GM23338 (cell line): ENCODE results near the gene DLG2. TPM values are rescaled to one million over a fixed set of nuclear protein-coding genes. Genes with fewer than 3 reads are reported as not detected.

ENCODE experiments used
- ATAC-seq: fragments of 200-7000 bp; cut with Tn5 transposase; 3 replicates; pipeline ENCODE4 v1.9.1; 2020
- DNase-seq: peaks from one replicate; pipeline ENCODE4 v3.0.0-alpha.2; 2015; ENCODE audit warnings: low spot score
- H2AFZ ChIP-seq: fragments of 200-600 bp; sonication (generic); 2 replicates; pipeline ENCODE4 v1.8.0; 2016; ENCODE audit warnings: antibody characterized with exemption, mild to moderate bottlenecking, moderate library complexity
- H3F3A ChIP-seq: fragments of 200-600 bp; sonication (generic); replicated peaks from 2 replicates; pipeline ENCODE4 v1.8.0; 2017; ENCODE audit warnings: antibody characterized with exemption, mixed run types, low read depth
- H3K27ac ChIP-seq: fragments of 200-600 bp; sonication (generic); 2 replicates; pipeline ENCODE4 v1.6.1; 2016; ENCODE audit warnings: low read depth
- H3K27me3 ChIP-seq: fragments of 200-600 bp; sonication (generic); 2 replicates; pipeline ENCODE4 v1.8.0; 2016; ENCODE audit warnings: mild to moderate bottlenecking, mixed run types, moderate library complexity; ENCODE audit not compliant: insufficient read depth
- H3K36me3 ChIP-seq: fragments of 200-600 bp; sonication (generic); 2 replicates; pipeline ENCODE4 v1.8.0; 2016; ENCODE audit warnings: mild to moderate bottlenecking; ENCODE audit not compliant: insufficient read depth
- H3K4me1 ChIP-seq: fragments of 200-600 bp; sonication (generic); 2 replicates; pipeline ENCODE4 v1.8.0; 2016; ENCODE audit warnings: mild to moderate bottlenecking, moderate library complexity; ENCODE audit not compliant: insufficient read depth
- H3K4me2 ChIP-seq: fragments of 200-600 bp; sonication (generic); 2 replicates; pipeline ENCODE4 v1.7.1; 2017; ENCODE audit warnings: mixed run types
- H3K4me3 ChIP-seq: fragments of 200-600 bp; sonication (generic); 2 replicates; pipeline ENCODE4 v1.6.1; 2016; ENCODE audit warnings: mixed run types
- H3K79me2 ChIP-seq: fragments of 200-600 bp; sonication (generic); replicated peaks from 2 replicates; pipeline ENCODE4 v1.8.0; 2017; ENCODE audit warnings: mild to moderate bottlenecking; ENCODE audit not compliant: insufficient read depth
- H3K9me2 ChIP-seq: fragments of 200-600 bp; sonication (generic); 2 replicates; pipeline ENCODE4 v1.8.0; 2017; ENCODE audit not compliant: insufficient read depth
- H4K20me1 ChIP-seq: fragments of 200-600 bp; sonication (generic); replicated peaks from 2 replicates; pipeline ENCODE4 v1.8.0; 2017; ENCODE audit warnings: mild to moderate bottlenecking; ENCODE audit not compliant: insufficient read depth
- H3K27ac Mint-ChIP-seq: 2 replicates; pipeline ENCODE4 v1.8.0; 2020; ENCODE audit warnings: inconsistent platforms, mild to moderate bottlenecking, moderate library complexity, mixed read lengths
- H3K27me3 Mint-ChIP-seq: 3 replicates; pipeline ENCODE4 v1.8.0; 2022; ENCODE audit warnings: low read depth, mild to moderate bottlenecking, moderate library complexity, mixed read lengths, inconsistent platforms; ENCODE audit not compliant: insufficient read depth, poor library complexity
- H3K36me3 Mint-ChIP-seq: 3 replicates; pipeline ENCODE4 v1.8.0; 2021; ENCODE audit warnings: low read depth, mild to moderate bottlenecking, inconsistent platforms, moderate library complexity, mixed read lengths
- H3K4me1 Mint-ChIP-seq: 3 replicates; pipeline ENCODE4 v1.8.0; 2020; ENCODE audit warnings: mild to moderate bottlenecking, inconsistent platforms, mixed read lengths
- H3K4me3 Mint-ChIP-seq: 3 replicates; pipeline ENCODE4 v1.8.0; 2021; ENCODE audit warnings: moderate library complexity, mild to moderate bottlenecking, inconsistent platforms, mixed read lengths
- H3K9me3 Mint-ChIP-seq: 3 replicates; pipeline ENCODE4 v1.8.0; 2020; ENCODE audit warnings: moderate library complexity, mild to moderate bottlenecking, inconsistent platforms, mixed read lengths
- CTCF ChIP-seq, 2 experiments: fragments of 200-600 bp in 1 of 2; sonication (generic) in 1 of 2; conservative IDR thresholded peaks; 2 replicates each; pipeline versions ENCODE4 v1.5.1 to v1.6.1; 2016 to 2017; ENCODE audit warnings: antibody characterized with exemption in 2 of 2, low read depth in 2 of 2, mild to moderate bottlenecking in 2 of 2, moderate library complexity in 1 of 2
- ETS1 ChIP-seq: IDR thresholded peaks from 2 replicates; pipeline ENCODE4 v1.6.1; 2016; ENCODE audit warnings: antibody characterized with exemption
- EZH2 ChIP-seq: fragments of 200-600 bp; sonication (generic); IDR thresholded peaks from one replicate; pipeline ENCODE4 v1.8.0; 2017; ENCODE audit warnings: antibody characterized with exemption, mild to moderate bottlenecking, low read depth; ENCODE audit not compliant: unreplicated experiment
- NANOG ChIP-seq: IDR thresholded peaks from 2 replicates; pipeline ENCODE4 v1.6.1; 2016; ENCODE audit warnings: antibody characterized with exemption, borderline replicate concordance
- POLR2AphosphoS5 ChIP-seq: IDR thresholded peaks from 2 replicates; pipeline ENCODE4 v1.6.1; 2016; ENCODE audit warnings: antibody characterized with exemption, low read depth
- REST ChIP-seq: IDR thresholded peaks from one replicate; pipeline ENCODE4 v1.6.1; 2018; ENCODE audit warnings: antibody characterized with exemption; ENCODE audit not compliant: unreplicated experiment
- ZNF462 ChIP-seq: fragments of 250-450 bp; sonication (Bioruptor Pico); IDR thresholded peaks from 2 replicates; pipeline ENCODE4 v1.5.0; 2020; ENCODE audit warnings: mild to moderate bottlenecking, moderate library complexity
- polyA plus RNA-seq: library from polyadenylated mRNA; unstranded; fragments of >200 nt; fragmentation: Nextera tagmentation; extraction: Ambion mirVana; gene quantifications from 2 replicates; pipeline ENCODE4 v1.2.1, GENCODE V29; 2016
- total RNA-seq: library from RNA; depleted of rRNA; stranded (reverse); fragments of >200 nt; shearing (Covaris generic); gene quantifications from 2 replicates; pipeline ENCODE4 v1.2.3, GENCODE V29; 2014

DLG2 gene
- total and polyA plus RNA-seq, 2 experiments from 2014 or later = 19.8 to 21.5 TPM

- no peak for TF ChIP-seq ZNF462 (CRISPR knock-in tag)
- no peak for TF ChIP-seq POLR2AphosphoS5
- TF ChIP-seq NANOG = no peak
Measured at GRCh38 chr11:84865257-84865656, 761.9 kb downstream of the DLG2 start (continued).

GRCh38 chr11:84857746-84858145 is 769.4 kb downstream of the DLG2 start:
- Histone ChIP-seq H3K4me3 (no peak overlapping the region), H3K79me2 (no peaks in the 10 kb centered on the region), H4K20me1 (no peaks in the 10 kb centered on the region), H3F3A (no peaks in the 10 kb centered on the region), H3K4me2 (no peak overlapping the region), H3K9me2 (peaks cover 6% of the 10 kb centered on the region; the same call in 1 of the 2 replicates), H3K4me1 (no peaks in the 10 kb centered on the region; the same call in 1 of the 2 replicates), H3K36me3 (no peaks in the 10 kb centered on the region), H2AFZ (no peak overlapping the region; the same call in 1 of the 2 replicates), H3K27me3 (no peaks in the 10 kb centered on the region), H3K27ac (no peak overlapping the region)
- ATAC-seq (no peak), DNase-seq (no peak)
- no peaks in the 10 kb centered on the region for H3K36me3 Mint-ChIP-seq
- H3K27ac Mint-ChIP-seq = no peak overlapping the region
- no peaks in the 10 kb centered on the region for H3K9me3 Mint-ChIP-seq
- H3K4me3 Mint-ChIP-seq = no peak overlapping the region
- H3K4me1 Mint-ChIP-seq = peaks cover 13% of the 10 kb centered on the region; the same call in 2 of the 3 replicates
- peaks cover 4% of the 10 kb centered on the region for H3K27me3 Mint-ChIP-seq
- TF ChIP-seq REST = no peak
- no peak for TF ChIP-seq EZH2
- no peak for TF ChIP-seq POLR2AphosphoS5
- TF ChIP-seq CTCF (conservative IDR thresholded peaks at IDR 0.05; ENCODE audit: low read depth in 2 of 2) = no peak
- TF ChIP-seq NANOG = no peak
- no peak for TF ChIP-seq ETS1
